CD4-positive, alpha-beta memory T cell (primary cell): Measurements from ENCODE around the gene TMPRSS11B. TPM values are rescaled to one million over a fixed set of nuclear protein-coding genes. Genes with fewer than 3 reads are reported as not detected.

Experiments
- CTCF ChIA-PET: fragments of 350-600 bp; sonication (Branson Sonifier 250); formaldehyde crosslinking; loops from one replicate; lab custom pipeline; 2021; ENCODE audit warnings: inconsistent platforms; ENCODE audit not compliant: partially characterized antibody; lab: Charles Lee
- POLR2A ChIA-PET: fragments of 350-600 bp; sonication (Branson Sonifier 250); formaldehyde crosslinking; loops from one replicate; lab custom pipeline; 2021; ENCODE audit not compliant: partially characterized antibody; lab: Charles Lee
- DNase-seq, 5 donors: peaks; one replicate each; pipeline versions ENCODE4 v3.0.0 to v3.0.0-alpha.2; 2020 to 2022; ENCODE audit warnings: mixed read lengths in 1 of 5
- H3K27ac ChIP-seq: one replicate; pipeline ENCODE4 v1.7.0; 2013; ENCODE audit warnings: low read depth, low read length
- H3K27me3 ChIP-seq: 2 replicates; pipeline ENCODE4 v1.7.0; 2013; ENCODE audit warnings: mild to moderate bottlenecking, low read length, moderate library complexity; ENCODE audit not compliant: insufficient read depth
- H3K36me3 ChIP-seq: 2 replicates; pipeline ENCODE4 v1.7.0; 2013; ENCODE audit warnings: mild to moderate bottlenecking, low read length, moderate library complexity; ENCODE audit not compliant: insufficient read depth
- H3K4me1 ChIP-seq: 2 replicates; pipeline ENCODE4 v1.7.0; 2013; ENCODE audit warnings: mild to moderate bottlenecking, low read length, moderate library complexity; ENCODE audit not compliant: insufficient read depth
- H3K4me3 ChIP-seq, 2 donors: one replicate each; pipeline ENCODE4 v1.7.0; 2013; ENCODE audit warnings: low read length in 2 of 2, mild to moderate bottlenecking in 1 of 2
- H3K9me3 ChIP-seq, 2 donors: one replicate each; pipeline ENCODE4 v1.7.0; 2013; ENCODE audit warnings: low read length in 2 of 2, control low read depth in 1 of 2; ENCODE audit not compliant: control insufficient read depth in 1 of 2
- H3K27ac Mint-ChIP-seq, 7 donors: one replicate each; pipeline ENCODE4 v1.8.0; 2020 to 2021; ENCODE audit warnings: mixed read lengths in 7 of 7, mild to moderate bottlenecking in 6 of 7, inconsistent platforms in 3 of 7, moderate library complexity in 3 of 7
- H3K27me3 Mint-ChIP-seq, 2 donors: one replicate each; pipeline ENCODE4 v1.8.0; 2020 to 2021; ENCODE audit warnings: mixed read lengths in 2 of 2
- H3K36me3 Mint-ChIP-seq, 2 donors: one replicate each; pipeline ENCODE4 v1.8.0; 2020 to 2021; ENCODE audit warnings: mixed read lengths in 2 of 2, inconsistent platforms in 1 of 2, mild to moderate bottlenecking in 1 of 2
- H3K4me1 Mint-ChIP-seq, 4 donors: one replicate each; pipeline ENCODE4 v1.8.0; 2020 to 2021; ENCODE audit warnings: mixed read lengths in 4 of 4, mild to moderate bottlenecking in 1 of 4
- H3K4me3 Mint-ChIP-seq, 8 donors: one replicate each; pipeline ENCODE4 v1.8.0; 2020 to 2021; ENCODE audit warnings: mixed read lengths in 8 of 8, mild to moderate bottlenecking in 7 of 8, moderate library complexity in 6 of 8, inconsistent platforms in 3 of 8
- H3K9me3 Mint-ChIP-seq, 8 donors: one replicate each; pipeline ENCODE4 v1.8.0; 2020 to 2021; ENCODE audit warnings: mixed read lengths in 8 of 8, mild to moderate bottlenecking in 5 of 8, inconsistent platforms in 3 of 8, moderate library complexity in 1 of 8
- intact Hi-C: fragments of 100-400 bp; cut with micrococcal nuclease; formaldehyde crosslinking; loops from one replicate; pipeline ENCODE4 v1.15.1; 2023
- polyA plus RNA-seq, 2 donors: library from polyadenylated mRNA; unstranded; fragments of 300-500 nt; fragmentation: Illumina TruSeq; gene quantifications; one replicate each; pipeline ENCODE4 v1.2.3, GENCODE V29; 2021
- total RNA-seq, 2 experiments: library from RNA; stranded (reverse); gene quantifications; one replicate each; pipeline ENCODE4 v1.2.3, GENCODE V29; 2021

The TMPRSS11B gene
- total and polyA plus RNA-seq, 4 experiments from 2014 or later, result not detected

GRCh38 chr4:68278029-68278428 lies 32.5 kb upstream of the TMPRSS11B start:
- Mint-ChIP-seq H3K27ac (no peak overlapping the region), H3K9me3 (no peaks in the 10 kb centered on the region), H3K4me1 (no peaks in the 10 kb centered on the region), H3K27me3 (peaks cover 4 to 12% of the 10 kb centered on the region in 2 donors), H3K4me3 (no peak overlapping the region), H3K36me3 (no peaks in the 10 kb centered on the region)
- Histone ChIP-seq H3K4me1 (no peaks in the 10 kb centered on the region), H3K4me3 (no peak overlapping the region), H3K36me3 (no peaks in the 10 kb centered on the region), H3K27ac (no peak overlapping the region), H3K27me3 (no peaks in the 10 kb centered on the region), H3K9me3 (no peaks in the 10 kb centered on the region)
- DNase-seq, result no peak
- ChIA-PET CTCF (interaction anchor here (0.9 kb wide), 1 partner anchor 98 kb away, joined by 5 read pairs; no protein-coding TSS in a partner anchor), POLR2A (no interaction called here)
- intact Hi-C loops, result no loop called here

GRCh38 chr4:68277627-68278026 lies 32.1 kb upstream of the TMPRSS11B start:
- Histone ChIP-seq H3K4me3 (no peak overlapping the region), H3K9me3 (no peaks in the 10 kb centered on the region), H3K4me1 (no peaks in the 10 kb centered on the region), H3K27ac (no peak overlapping the region), H3K27me3 (no peaks in the 10 kb centered on the region), H3K36me3 (no peaks in the 10 kb centered on the region)
- ChIA-PET CTCF (interaction anchor here (0.9 kb wide), 1 partner anchor 98 kb away, joined by 5 read pairs; no protein-coding TSS in a partner anchor), POLR2A (no interaction called here)
- intact Hi-C loops, result no loop called here
- DNase-seq, result no peak
- Mint-ChIP-seq H3K4me1 (no peaks in the 10 kb centered on the region), H3K4me3 (no peak overlapping the region), H3K27ac (no peak overlapping the region), H3K36me3 (no peaks in the 10 kb centered on the region), H3K27me3 (peaks cover 4 to 12% of the 10 kb centered on the region in 2 donors), H3K9me3 (no peaks in the 10 kb centered on the region)

- Mint-ChIP-seq H3K9me3 (peaks cover 0 to 4% (median 0%) of the 10 kb centered on the region in 8 donors), H3K27me3 (peaks cover 7 to 10% of the 10 kb centered on the region in 2 donors), H3K4me1 (peaks cover 0 to 1% (median 0%) of the 10 kb centered on the region in 4 donors), H3K36me3 (no peaks in the 10 kb centered on the region), H3K27ac (no peak overlapping the region), H3K4me3 (no peak overlapping the region)
- Histone ChIP-seq H3K27ac (no peak overlapping the region), H3K27me3 (no peaks in the 10 kb centered on the region), H3K4me3 (no peak overlapping the region), H3K9me3 (no peaks in the 10 kb centered on the region), H3K36me3 (no peaks in the 10 kb centered on the region), H3K4me1 (no peaks in the 10 kb centered on the region)
- intact Hi-C loops, result loop anchor here (1.0 kb wide), 2 partner anchors 103 to 225 kb away; no protein-coding TSS in a partner anchor
- no peak for DNase-seq
- CTCF ChIA-PET, result interaction anchor here (0.8 to 4.9 kb wide), 8 partner anchors 8 to 103 kb away, joined by 3 to 115 read pairs (median 4); no protein-coding TSS in a partner anchor
- POLR2A ChIA-PET, result no interaction called here
These were observed 27.4 kb upstream of the TMPRSS11B start for GRCh38 chr4:68272860-68273259.

GRCh38 chr4:68272380-68272779 lies 26.9 kb upstream of the TMPRSS11B start:
- no peaks in the 10 kb centered on the region for H3K4me1 ChIP-seq
- no peaks in the 10 kb centered on the region for H3K36me3 ChIP-seq
- Mint-ChIP-seq H3K27me3 (peaks cover 7 to 10% of the 10 kb centered on the region in 2 donors), H3K9me3 (peaks cover 0 to 4% (median 0%) of the 10 kb centered on the region in 8 donors), H3K36me3 (no peaks in the 10 kb centered on the region), H3K27ac (no peak overlapping the region), H3K4me3 (peak overlapping the region in 2 of 8 donors; percentile 16 to 63), H3K4me1 (peaks cover 0 to 4% (median 1%) of the 10 kb centered on the region in 4 donors)
- DNase-seq, result no peak
- no peaks in the 10 kb centered on the region for H3K9me3 ChIP-seq
- H3K4me3 ChIP-seq, result no peak overlapping the region
- intact Hi-C loops, result loop anchor here (1.0 kb wide), 2 partner anchors 104 to 226 kb away; no protein-coding TSS in a partner anchor
- POLR2A ChIA-PET, result interaction anchor here (1.2 kb wide), 1 partner anchor 101 kb away, joined by 4 read pairs; no protein-coding TSS in a partner anchor
- H3K27ac ChIP-seq, result no peak overlapping the region
- H3K27me3 ChIP-seq, result no peaks in the 10 kb centered on the region
- CTCF ChIA-PET, result interaction anchor here (0.7 to 4.9 kb wide), 16 partner anchors 8 to 163 kb away, joined by 3 to 115 read pairs (median 4); no protein-coding TSS in a partner anchor

GRCh38 chr4:68271851-68272357 lies 26.4 kb upstream of the TMPRSS11B start:
- Histone ChIP-seq H3K9me3 (no peaks in the 10 kb centered on the region), H3K27me3 (no peaks in the 10 kb centered on the region), H3K4me3 (no peak overlapping the region), H3K27ac (no peak overlapping the region), H3K36me3 (no peaks in the 10 kb centered on the region), H3K4me1 (no peaks in the 10 kb centered on the region)
- peak overlapping the region in 4 of 8 donors; percentile 16 to 63 (median 50) for H3K4me3 Mint-ChIP-seq
- peaks cover 6 to 7% of the 10 kb centered on the region in 2 donors for H3K27me3 Mint-ChIP-seq
- peaks cover 0 to 4% (median 0%) of the 10 kb centered on the region in 8 donors for H3K9me3 Mint-ChIP-seq
- peaks cover 0 to 4% (median 1%) of the 10 kb centered on the region in 4 donors for H3K4me1 Mint-ChIP-seq
- no peak overlapping the region for H3K27ac Mint-ChIP-seq
- POLR2A ChIA-PET, result interaction anchor here (1.2 kb wide), 1 partner anchor 102 kb away, joined by 4 read pairs; no protein-coding TSS in a partner anchor
- peak in 4 of 5 donors; percentile 39 to 42 (median 41) for DNase-seq
- intact Hi-C loops, result loop anchor here (1.0 kb wide), 2 partner anchors 104 to 226 kb away; no protein-coding TSS in a partner anchor
- CTCF ChIA-PET, result interaction anchor here (0.7 to 4.9 kb wide), 16 partner anchors 8 to 164 kb away, joined by 3 to 115 read pairs (median 4); no protein-coding TSS in a partner anchor
- H3K36me3 Mint-ChIP-seq, result no peaks in the 10 kb centered on the region

- Histone ChIP-seq H3K27ac (no peak overlapping the region), H3K9me3 (no peaks in the 10 kb centered on the region), H3K4me1 (no peaks in the 10 kb centered on the region), H3K4me3 (no peak overlapping the region), H3K27me3 (no peaks in the 10 kb centered on the region), H3K36me3 (no peaks in the 10 kb centered on the region)
- Mint-ChIP-seq H3K27ac (no peak overlapping the region), H3K4me3 (no peak overlapping the region), H3K27me3 (peaks cover 0 to 2% of the 10 kb centered on the region in 2 donors), H3K9me3 (peaks cover 0 to 6% (median 0%) of the 10 kb centered on the region in 8 donors), H3K36me3 (no peaks in the 10 kb centered on the region), H3K4me1 (peaks cover 0 to 7% (median 5%) of the 10 kb centered on the region in 4 donors)
- intact Hi-C loops, result no loop called here
- DNase-seq, result no peak
- ChIA-PET CTCF (interaction anchor here (2.6 kb wide), 1 partner anchor 109 kb away, joined by 15 read pairs; no protein-coding TSS in a partner anchor), POLR2A (no interaction called here)
These were observed 22.0 kb upstream of the TMPRSS11B start for GRCh38 chr4:68267433-68267944.

GRCh38 chr4:68264875-68265565 lies 19.5 kb upstream of the TMPRSS11B start:
- Histone ChIP-seq H3K36me3 (no peaks in the 10 kb centered on the region), H3K4me3 (no peak overlapping the region), H3K9me3 (no peaks in the 10 kb centered on the region), H3K27me3 (no peaks in the 10 kb centered on the region), H3K27ac (no peak overlapping the region), H3K4me1 (no peaks in the 10 kb centered on the region)
- Mint-ChIP-seq H3K9me3 (peaks cover 0 to 2% (median 0%) of the 10 kb centered on the region in 8 donors), H3K4me1 (peaks cover 0 to 7% (median 5%) of the 10 kb centered on the region in 4 donors), H3K4me3 (no peak overlapping the region), H3K27me3 (no peaks in the 10 kb centered on the region), H3K27ac (no peak overlapping the region), H3K36me3 (no peaks in the 10 kb centered on the region)
- intact Hi-C loops, result no loop called here
- DNase-seq, result no peak
- POLR2A ChIA-PET, result no interaction called here
- CTCF ChIA-PET, result no interaction called here
